ENCODE data around the gene MDM1.

The MDM1 gene

DNA sequence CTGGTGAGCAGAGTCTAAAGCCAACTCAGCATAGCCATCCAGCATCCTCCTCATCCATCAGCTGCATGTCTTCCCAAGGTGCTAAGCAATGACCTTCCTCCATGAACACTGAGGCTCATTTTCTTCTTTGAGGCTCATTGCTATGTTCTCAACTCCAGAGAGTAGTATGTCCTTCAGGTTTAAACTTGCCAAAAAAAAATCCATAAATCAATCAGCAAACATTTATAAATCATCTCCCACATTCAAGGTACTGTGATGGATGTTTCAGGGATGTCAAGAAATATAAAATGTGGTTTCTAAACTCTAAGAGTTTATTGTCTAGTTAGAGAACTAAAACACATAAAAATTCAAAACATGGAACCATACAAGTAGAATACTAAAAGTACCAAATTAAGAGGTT lies 29.8 kb upstream of the MDM1 start:
- Histone ChIP-seq H3K27ac (peak overlapping the region; percentile 91), H3K27me3 (no peaks in the 10 kb centered on the region), H3K9me3 (no peaks in the 10 kb centered on the region), H3K36me3 (no peaks in the 10 kb centered on the region), H3K4me3 (ENCODE audit: low read depth in 1 of 2, low read length in 1 of 2) (no peak overlapping the region), H3K4me1 (ENCODE audit: control insufficient read depth in 1 of 2, insufficient read depth in 1 of 2, low read depth in 1 of 2, low read length in 1 of 2) (peaks cover 94 to 98% of the 10 kb centered on the region in 2 experiments)
- TF ChIP-seq, protein P1, sequence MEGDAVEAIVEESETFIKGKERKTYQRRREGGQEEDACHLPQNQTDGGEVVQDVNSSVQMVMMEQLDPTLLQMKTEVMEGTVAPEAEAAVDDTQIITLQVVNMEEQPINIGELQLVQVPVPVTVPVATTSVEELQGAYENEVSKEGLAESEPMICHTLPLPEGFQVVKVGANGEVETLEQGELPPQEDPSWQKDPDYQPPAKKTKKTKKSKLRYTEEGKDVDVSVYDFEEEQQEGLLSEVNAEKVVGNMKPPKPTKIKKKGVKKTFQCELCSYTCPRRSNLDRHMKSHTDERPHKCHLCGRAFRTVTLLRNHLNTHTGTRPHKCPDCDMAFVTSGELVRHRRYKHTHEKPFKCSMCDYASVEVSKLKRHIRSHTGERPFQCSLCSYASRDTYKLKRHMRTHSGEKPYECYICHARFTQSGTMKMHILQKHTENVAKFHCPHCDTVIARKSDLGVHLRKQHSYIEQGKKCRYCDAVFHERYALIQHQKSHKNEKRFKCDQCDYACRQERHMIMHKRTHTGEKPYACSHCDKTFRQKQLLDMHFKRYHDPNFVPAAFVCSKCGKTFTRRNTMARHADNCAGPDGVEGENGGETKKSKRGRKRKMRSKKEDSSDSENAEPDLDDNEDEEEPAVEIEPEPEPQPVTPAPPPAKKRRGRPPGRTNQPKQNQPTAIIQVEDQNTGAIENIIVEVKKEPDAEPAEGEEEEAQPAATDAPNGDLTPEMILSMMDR (IDR thresholded peaks at IDR 0.05) = no peak

DNA sequence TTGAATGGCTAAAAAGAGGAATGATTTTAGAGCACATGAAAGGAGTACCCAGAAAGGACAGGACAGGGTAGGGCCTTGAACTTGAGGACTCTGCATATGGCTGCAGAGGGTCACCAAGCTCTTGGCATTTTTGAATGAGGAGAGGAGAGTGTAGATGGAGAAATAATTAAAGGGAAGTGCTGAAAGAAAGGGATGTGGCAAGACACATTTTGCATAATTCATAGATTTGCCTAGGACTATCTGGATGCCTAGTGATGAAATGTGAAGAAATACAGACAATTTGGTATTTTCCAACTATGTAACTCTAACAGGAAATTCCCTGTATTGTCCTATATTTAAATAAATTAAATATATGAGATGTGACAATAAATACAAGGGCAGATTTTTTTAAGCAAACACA lies 27.5 kb upstream of the MDM1 start:
- H3K27me3 ChIP-seq = no peaks in the 10 kb centered on the region
- H3K9me3 ChIP-seq = no peaks in the 10 kb centered on the region
- peak overlapping the region; percentile 92 for H3K27ac ChIP-seq
- no peak overlapping the region for H3K4me3 ChIP-seq (ENCODE audit: low read depth in 1 of 2, low read length in 1 of 2)
- TF ChIP-seq, protein P1 (IDR thresholded peaks at IDR 0.05) = no peak
- peaks cover 72 to 76% of the 10 kb centered on the region in 2 experiments for H3K4me1 ChIP-seq (ENCODE audit: control insufficient read depth in 1 of 2, insufficient read depth in 1 of 2, low read depth in 1 of 2, low read length in 1 of 2)
- no peaks in the 10 kb centered on the region for H3K36me3 ChIP-seq

DNA sequence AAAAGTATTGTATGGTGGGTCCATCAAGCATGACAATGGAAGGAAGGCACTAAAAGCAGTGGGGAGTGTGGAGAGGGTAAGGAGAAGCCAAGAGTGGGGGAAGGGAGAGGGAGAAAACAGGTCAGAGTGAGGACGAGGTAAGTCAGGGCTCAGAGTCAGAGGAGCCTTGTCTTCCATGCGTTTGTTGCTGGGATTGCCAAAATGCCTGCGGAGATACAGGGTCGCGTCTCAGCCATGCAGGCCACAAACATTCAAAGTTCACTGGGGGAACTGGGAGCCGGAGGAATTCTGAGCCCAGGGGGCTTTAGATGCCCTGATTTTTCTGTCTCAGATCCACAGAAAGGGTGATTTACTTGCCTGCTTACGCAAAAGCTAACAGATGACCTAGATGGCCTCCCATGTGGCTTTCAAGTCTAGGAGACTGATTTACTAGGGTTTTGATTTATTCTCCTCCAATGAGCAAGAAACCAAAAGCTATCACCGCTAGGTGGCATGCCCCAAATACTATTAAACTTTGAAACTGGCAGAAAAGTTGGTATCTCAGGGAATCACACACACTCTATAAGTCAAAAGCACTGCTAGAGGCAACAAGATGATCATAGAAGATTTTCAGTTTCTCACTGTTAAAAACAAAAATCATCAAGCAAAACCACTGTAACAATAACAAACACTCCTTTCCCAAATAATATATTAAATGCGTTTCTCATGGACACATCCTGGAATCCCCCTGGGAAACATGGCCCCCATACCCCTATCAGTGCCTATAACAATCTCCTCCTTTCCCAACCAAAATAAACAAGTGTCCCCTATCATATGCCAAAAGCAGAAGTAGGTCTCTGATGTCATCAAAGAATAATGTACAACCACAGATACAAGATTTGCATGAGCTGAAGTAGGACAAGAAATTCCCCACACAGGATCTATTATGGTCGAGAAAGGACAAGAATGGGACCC lies 26.6 kb upstream of the MDM1 start:
- Histone ChIP-seq H3K4me3 (ENCODE audit: low read depth in 1 of 2, low read length in 1 of 2) (no peak overlapping the region), H3K4me1 (ENCODE audit: control insufficient read depth in 1 of 2, insufficient read depth in 1 of 2, low read depth in 1 of 2, low read length in 1 of 2) (peaks cover 63 to 67% of the 10 kb centered on the region in 2 experiments), H3K36me3 (no peaks in the 10 kb centered on the region), H3K27me3 (no peaks in the 10 kb centered on the region), H3K9me3 (no peaks in the 10 kb centered on the region), H3K27ac (peak overlapping the region; percentile 92)
- TF ChIP-seq, protein P1 (IDR thresholded peaks at IDR 0.05) = no peak

DNA sequence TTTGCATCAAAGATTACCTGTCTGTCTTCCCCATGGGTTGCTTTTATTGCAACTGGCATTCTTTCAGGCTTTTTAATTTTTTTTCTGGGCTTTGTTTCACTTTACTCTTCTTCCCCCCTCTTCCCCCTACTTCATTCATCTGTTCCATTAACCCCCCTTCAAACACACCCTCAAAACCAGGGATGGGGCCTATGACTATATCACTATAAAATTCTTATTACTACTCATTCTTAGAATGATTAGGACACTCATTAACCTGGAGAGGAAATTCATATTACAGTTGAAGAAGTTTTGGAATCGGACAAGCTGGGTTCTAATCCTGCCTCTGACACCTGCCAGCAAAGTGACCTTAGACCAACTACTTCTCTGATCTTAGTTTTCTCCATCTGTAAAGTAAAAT lies 24.8 kb upstream of the MDM1 start:
- Histone ChIP-seq H3K27ac (peak overlapping the region; percentile 92), H3K9me3 (no peaks in the 10 kb centered on the region), H3K27me3 (no peaks in the 10 kb centered on the region), H3K36me3 (no peaks in the 10 kb centered on the region), H3K4me3 (ENCODE audit: low read depth in 1 of 2, low read length in 1 of 2) (no peak overlapping the region), H3K4me1 (ENCODE audit: control insufficient read depth in 1 of 2, insufficient read depth in 1 of 2, low read depth in 1 of 2, low read length in 1 of 2) (peaks cover 46 to 49% of the 10 kb centered on the region in 2 experiments)
- TF ChIP-seq, protein P1 (IDR thresholded peaks at IDR 0.05) = no peak

DNA sequence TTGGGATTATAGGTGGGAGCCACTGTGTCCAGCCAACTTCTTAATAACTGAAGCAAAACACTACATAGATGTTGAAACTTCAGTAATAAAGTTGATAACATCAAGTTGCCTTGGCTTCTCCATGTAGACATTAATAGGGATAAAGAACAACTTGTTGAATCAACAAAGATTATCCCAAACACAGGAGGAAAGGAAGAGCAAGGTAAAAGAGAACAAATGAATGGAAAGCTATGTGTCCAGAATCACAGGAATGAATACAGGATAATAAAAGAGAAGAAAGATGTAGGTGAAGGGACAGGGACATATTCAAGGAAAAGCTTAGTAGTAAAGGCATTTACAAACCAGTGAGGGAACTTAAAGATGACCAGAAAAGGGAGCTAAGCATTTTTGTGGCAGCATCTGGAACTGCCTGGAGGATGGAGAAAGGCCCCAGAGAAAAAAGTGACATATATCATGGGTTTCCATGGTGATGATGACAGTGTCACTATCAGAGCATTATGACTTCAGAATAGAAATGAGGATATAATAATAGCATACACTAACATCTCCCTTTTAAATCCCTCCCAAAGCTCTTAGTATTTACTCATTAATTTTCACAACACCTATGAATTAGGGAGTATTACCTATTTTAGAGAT lies 24.0 kb upstream of the MDM1 start:
- Histone ChIP-seq H3K4me3 (ENCODE audit: low read depth in 1 of 2, low read length in 1 of 2) (no peak overlapping the region), H3K9me3 (no peaks in the 10 kb centered on the region), H3K4me1 (ENCODE audit: control insufficient read depth in 1 of 2, insufficient read depth in 1 of 2, low read depth in 1 of 2, low read length in 1 of 2) (peaks cover 39 to 41% of the 10 kb centered on the region in 2 experiments), H3K27me3 (no peaks in the 10 kb centered on the region), H3K36me3 (no peaks in the 10 kb centered on the region), H3K27ac (no peak overlapping the region)
- TF ChIP-seq, protein P1 (IDR thresholded peaks at IDR 0.05) = no peak
